Measurements from ENCODE around the gene VAT1L.

DNA sequence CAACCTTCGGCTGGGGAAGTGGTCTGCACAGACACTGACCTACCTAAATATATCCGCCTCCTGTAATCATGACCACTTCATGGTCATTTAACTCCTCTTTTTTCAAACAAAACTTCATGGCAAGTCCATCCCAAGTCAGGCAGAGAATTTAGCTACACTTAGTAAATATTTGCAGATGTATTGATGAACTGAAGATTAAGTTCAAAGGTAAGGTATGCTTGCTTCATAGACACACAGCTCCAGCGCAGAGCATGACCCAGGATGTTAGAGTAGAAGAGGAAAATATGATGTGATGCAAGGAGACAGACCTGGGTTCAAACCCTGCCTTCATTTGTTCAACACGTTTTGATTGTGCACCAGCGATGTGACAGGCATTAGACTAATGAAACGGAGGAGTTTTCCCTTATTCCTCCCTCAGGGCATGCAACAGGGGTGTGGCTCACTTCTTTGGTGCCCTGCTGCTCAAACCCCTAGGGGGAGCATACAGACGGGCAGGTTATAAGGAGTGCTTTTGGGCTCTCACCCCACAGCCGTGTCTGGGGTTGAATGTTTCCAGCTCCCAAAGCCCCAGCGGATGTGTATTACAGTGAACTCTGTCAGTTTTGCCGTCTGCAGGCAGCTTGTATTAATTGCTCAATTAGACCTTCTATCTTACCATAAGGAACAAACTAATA lies 210.1 kb downstream of the VAT1L start:
- TF ChIP-seq TAF1 (IDR thresholded peaks at IDR 0.05; ENCODE audit: low read depth, low read length): no peak
- no peak for TF ChIP-seq POLR2A (IDR thresholded peaks at IDR 0.05; ENCODE audit: low read depth, low read length)
- no peak for TF ChIP-seq POLR2AphosphoS5 (IDR thresholded peaks at IDR 0.05; ENCODE audit: low read depth, low read length)
- no peak for TF ChIP-seq POU2F2 (IDR thresholded peaks at IDR 0.05; ENCODE audit: low read depth, low read length)

Data from GM12891 (cell line).